ENCODE data around the gene PKMYT1. TPM values are rescaled to one million over a fixed set of nuclear protein-coding genes. Genes with fewer than 3 reads are reported as not detected.
A peak's percentile ranks its signal among the peaks of the same experiment; 100 is the strongest.

The PKMYT1 gene
- polyA plus RNA-seq, 1 donor (not counting 4 experiments of a cell fraction or from before 2014, with no cell fraction given): 6.9 TPM

DNA sequence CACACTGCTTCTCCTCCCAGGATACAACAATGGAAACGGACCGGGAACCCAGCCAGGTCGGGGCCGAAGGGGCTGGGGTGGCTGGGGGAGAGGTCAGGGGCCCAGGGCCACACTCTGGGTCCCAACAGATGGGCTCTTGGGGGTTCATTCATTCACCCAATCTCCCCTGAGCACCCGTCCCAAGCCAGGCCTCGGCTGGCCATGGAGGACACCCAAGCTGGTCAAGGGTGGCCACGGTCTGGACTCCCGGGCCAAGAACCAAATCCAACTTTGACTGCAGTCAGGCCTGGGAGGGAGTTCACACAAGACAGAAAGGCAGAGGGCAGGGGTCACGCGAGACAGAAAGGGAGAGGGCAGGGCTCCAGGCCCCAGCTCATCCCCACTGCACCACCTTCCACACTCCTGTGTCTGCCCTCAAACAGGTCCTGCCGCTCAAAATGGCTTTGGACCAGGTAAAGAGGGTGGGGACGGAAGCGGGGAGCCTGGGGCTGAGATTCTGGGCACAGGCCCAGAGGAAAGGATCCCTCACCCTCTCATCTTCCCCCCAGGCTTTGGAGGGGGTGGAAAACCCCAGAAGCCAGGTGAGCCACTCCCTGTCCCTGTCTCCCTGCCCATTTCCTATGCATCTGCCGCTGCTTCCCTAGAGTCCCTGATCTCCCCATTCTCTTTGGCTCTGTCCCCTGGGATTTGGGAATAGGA is 12.3 kb upstream of the PKMYT1 start:
- Histone ChIP-seq H3K36me3 (ENCODE audit: control insufficient read depth in 2 of 2, extremely low read depth in 1 of 2, insufficient read depth in 2 of 2, low read length in 2 of 2) (no peaks in the 10 kb centered on the region), H3K9me1 (ENCODE audit: control insufficient read depth, extremely low read depth, insufficient read depth, low read length) (no peaks in the 10 kb centered on the region), H4K20me1 (ENCODE audit: control insufficient read depth, extremely low read depth, insufficient read depth, low read length) (no peaks in the 10 kb centered on the region), H3K4me1 (ENCODE audit: control insufficient read depth, extremely low read depth, insufficient read depth, low read length) (peaks cover 49% of the 10 kb centered on the region), H3K27ac (ENCODE audit: control insufficient read depth, insufficient read depth, low read length) (peak overlapping the region; percentile 73), H3K79me2 (ENCODE audit: control insufficient read depth, insufficient read depth, low read length) (no peaks in the 10 kb centered on the region), H3K4me2 (ENCODE audit: control insufficient read depth, extremely low read depth, insufficient read depth, low read depth, low read length) (peak overlapping the region; percentile 73), H3K9me3 (ENCODE audit: control insufficient read depth, low read depth, low read length) (no peaks in the 10 kb centered on the region), H3K27me3 (ENCODE audit: control insufficient read depth, extremely low read depth, insufficient read depth, low read length) (no peaks in the 10 kb centered on the region), H3K4me3 (ENCODE audit: control insufficient read depth in 2 of 3, extremely low read depth in 1 of 3, insufficient read depth in 2 of 3, low read depth in 1 of 3, low read length in 3 of 3) (peak overlapping the region in 1 of 3 experiments; percentile 38), H2AFZ (ENCODE audit: control insufficient read depth, low read length) (peak overlapping the region; percentile 30), H3K9ac (ENCODE audit: control insufficient read depth, extremely low read depth, insufficient read depth, low read length) (peak overlapping the region; percentile 22)
- peak; percentile 89 for FAIRE-seq
- dilution Hi-C loops (cut with MboI; ENCODE audit: extremely low pct_ligation_motif_present, low sequenced_read_pairs): no loop called here
- TF ChIP-seq, protein P1, sequence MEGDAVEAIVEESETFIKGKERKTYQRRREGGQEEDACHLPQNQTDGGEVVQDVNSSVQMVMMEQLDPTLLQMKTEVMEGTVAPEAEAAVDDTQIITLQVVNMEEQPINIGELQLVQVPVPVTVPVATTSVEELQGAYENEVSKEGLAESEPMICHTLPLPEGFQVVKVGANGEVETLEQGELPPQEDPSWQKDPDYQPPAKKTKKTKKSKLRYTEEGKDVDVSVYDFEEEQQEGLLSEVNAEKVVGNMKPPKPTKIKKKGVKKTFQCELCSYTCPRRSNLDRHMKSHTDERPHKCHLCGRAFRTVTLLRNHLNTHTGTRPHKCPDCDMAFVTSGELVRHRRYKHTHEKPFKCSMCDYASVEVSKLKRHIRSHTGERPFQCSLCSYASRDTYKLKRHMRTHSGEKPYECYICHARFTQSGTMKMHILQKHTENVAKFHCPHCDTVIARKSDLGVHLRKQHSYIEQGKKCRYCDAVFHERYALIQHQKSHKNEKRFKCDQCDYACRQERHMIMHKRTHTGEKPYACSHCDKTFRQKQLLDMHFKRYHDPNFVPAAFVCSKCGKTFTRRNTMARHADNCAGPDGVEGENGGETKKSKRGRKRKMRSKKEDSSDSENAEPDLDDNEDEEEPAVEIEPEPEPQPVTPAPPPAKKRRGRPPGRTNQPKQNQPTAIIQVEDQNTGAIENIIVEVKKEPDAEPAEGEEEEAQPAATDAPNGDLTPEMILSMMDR (optimal IDR thresholded peaks at IDR 0.05 in 1 of 3, IDR thresholded peaks at IDR 0.05 in 1 of 3, conservative IDR thresholded peaks at IDR 0.05 in 1 of 3; ENCODE audit: extremely low read depth in 1 of 3, insufficient read depth in 2 of 3, low read length in 3 of 3): no peak
- TF ChIP-seq EZH2 (IDR thresholded peaks at IDR 0.05; ENCODE audit: low read length): no peak
- DNase-seq (ENCODE audit: low read depth, low spot score): no peak

DNA sequence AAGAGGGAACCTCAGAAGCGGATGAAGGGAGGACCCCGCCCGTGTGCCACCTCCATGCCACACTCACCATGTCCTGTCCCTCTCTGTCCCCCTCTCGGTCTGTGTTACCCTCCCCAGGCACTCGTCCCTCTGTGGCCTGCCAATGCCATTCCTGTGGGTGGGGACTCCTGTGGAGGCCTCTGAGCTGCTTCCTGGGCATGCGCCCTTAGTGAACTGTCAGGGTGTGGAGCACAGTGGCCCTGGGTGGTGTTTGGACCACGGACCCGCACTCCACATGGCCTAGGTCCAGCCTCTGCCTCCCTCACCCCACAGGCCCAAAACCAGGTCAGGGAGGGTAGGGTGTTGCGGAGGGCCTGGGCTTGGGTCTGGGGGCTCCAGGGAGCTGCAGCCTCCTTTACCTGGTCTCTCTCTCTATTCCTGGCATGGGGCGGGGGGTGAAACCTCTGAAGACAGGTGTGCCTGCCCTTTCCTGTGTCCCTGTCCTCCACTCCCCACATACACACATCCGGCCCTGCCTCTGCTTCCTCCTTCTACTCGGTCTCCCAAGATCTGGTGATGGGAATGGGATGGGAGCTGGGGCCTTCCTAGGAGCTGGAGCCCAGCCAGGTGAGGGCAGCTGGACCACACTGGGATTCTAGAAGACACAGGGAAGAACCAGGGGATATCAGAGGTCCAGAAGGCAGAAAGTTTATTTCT is 11.5 kb upstream of the PKMYT1 start:
- no peak overlapping the region for H3K27ac ChIP-seq (ENCODE audit: control insufficient read depth, insufficient read depth, low read length)
- DNase-seq (ENCODE audit: low read depth, low spot score) (no peak), FAIRE-seq (peak; percentile 48)
- H3K9me1 ChIP-seq (ENCODE audit: control insufficient read depth, extremely low read depth, insufficient read depth, low read length): no peaks in the 10 kb centered on the region
- H3K9me3 ChIP-seq (ENCODE audit: control insufficient read depth, low read depth, low read length): no peaks in the 10 kb centered on the region
- H4K20me1 ChIP-seq (ENCODE audit: control insufficient read depth, extremely low read depth, insufficient read depth, low read length): no peaks in the 10 kb centered on the region
- no peak overlapping the region for H3K4me3 ChIP-seq (ENCODE audit: control insufficient read depth in 2 of 3, extremely low read depth in 1 of 3, insufficient read depth in 2 of 3, low read depth in 1 of 3, low read length in 3 of 3)
- H3K4me1 ChIP-seq (ENCODE audit: control insufficient read depth, extremely low read depth, insufficient read depth, low read length): peaks cover 49% of the 10 kb centered on the region
- H3K36me3 ChIP-seq (ENCODE audit: control insufficient read depth in 2 of 2, extremely low read depth in 1 of 2, insufficient read depth in 2 of 2, low read length in 2 of 2): no peaks in the 10 kb centered on the region
- H3K27me3 ChIP-seq (ENCODE audit: control insufficient read depth, extremely low read depth, insufficient read depth, low read length): no peaks in the 10 kb centered on the region
- no peak overlapping the region for H3K9ac ChIP-seq (ENCODE audit: control insufficient read depth, extremely low read depth, insufficient read depth, low read length)
- H3K79me2 ChIP-seq (ENCODE audit: control insufficient read depth, insufficient read depth, low read length): no peaks in the 10 kb centered on the region
- H2AFZ ChIP-seq (ENCODE audit: control insufficient read depth, low read length): no peak overlapping the region
- no peak overlapping the region for H3K4me2 ChIP-seq (ENCODE audit: control insufficient read depth, extremely low read depth, insufficient read depth, low read depth, low read length)
- TF ChIP-seq, protein P1 (optimal IDR thresholded peaks at IDR 0.05 in 1 of 3, IDR thresholded peaks at IDR 0.05 in 1 of 3, conservative IDR thresholded peaks at IDR 0.05 in 1 of 3; ENCODE audit: extremely low read depth in 1 of 3, insufficient read depth in 2 of 3, low read length in 3 of 3): no peak
- TF ChIP-seq EZH2 (IDR thresholded peaks at IDR 0.05; ENCODE audit: low read length): no peak
- dilution Hi-C loops (cut with MboI; ENCODE audit: extremely low pct_ligation_motif_present, low sequenced_read_pairs): no loop called here
